GM12891 (cell line): ENCODE results near the gene MYBPHL.

Experiments
- POLR2A ChIP-seq: IDR thresholded peaks from 2 replicates; pipeline ENCODE4 v1.6.1; 2011; ENCODE audit warnings: low read depth, low read length, control low read depth
- POLR2AphosphoS5 ChIP-seq: IDR thresholded peaks from 2 replicates; pipeline ENCODE4 v1.6.1; 2011; ENCODE audit warnings: low read depth, low read length, control low read depth
- POU2F2 ChIP-seq: IDR thresholded peaks from 2 replicates; pipeline ENCODE4 v1.6.1; 2011; ENCODE audit warnings: low read depth, mild to moderate bottlenecking, control low read depth, low read length, moderate library complexity
- TAF1 ChIP-seq: IDR thresholded peaks from 2 replicates; pipeline ENCODE4 v1.6.1; 2011; ENCODE audit warnings: low read depth, low read length, control low read depth

- TF ChIP-seq TAF1 (no peak), POU2F2 (no peak), POLR2A (no peak), POLR2AphosphoS5 (no peak)
Observed at GRCh38 chr1:109255678-109256077, 51.1 kb downstream of the MYBPHL start.
